Stimulated activated CD8-positive, alpha-beta memory T cell treated with anti-CD3 and anti-CD28 coated beads, Interleukin-12 subunit alpha, Interleukin-12 subunit beta, amount 100 ng/mL, for 1 hour (primary cell): ENCODE data around the gene ATP8B1.
"Not testable (repeated sequence)": the region's sequence is repeated elsewhere in the genome, so short reads cannot be mapped to it uniquely, and the experiment has no call there.

Experiments
- DNase-seq: peaks from one replicate; pipeline ENCODE4 v3.0.0-alpha.2; 2020; ENCODE audit warnings: low read depth

Gene ATP8B1

GRCh38 chr18:57803103-57803969 is at the start of gene ATP8B1:
Gene ATP8B1, minus strand, starts transcription at chr18:57803315. Its CDS starts 71,508 bp downstream, at chr18:57731807.
- DNase-seq, result no peak

GRCh38 chr18:57850063-57850462 is 46.9 kb upstream of the ATP8B1 start:
- DNase-seq, result no peak

- DNase-seq, result not testable (repeated sequence)
Observed at GRCh38 chr18:57848374-57848773, 45.3 kb upstream of the ATP8B1 start.

- DNase-seq, result not testable (repeated sequence)
Observed at GRCh38 chr18:57847431-57847830, 44.3 kb upstream of the ATP8B1 start.

- no peak for DNase-seq
Observed at GRCh38 chr18:57846258-57846657, 43.1 kb upstream of the ATP8B1 start.

GRCh38 chr18:57845605-57846074 is 42.5 kb upstream of the ATP8B1 start:
- DNase-seq, result no peak

- no peak for DNase-seq
Observed at GRCh38 chr18:57844319-57844718, 41.2 kb upstream of the ATP8B1 start.

GRCh38 chr18:57843386-57843785 is 40.3 kb upstream of the ATP8B1 start:
- no peak for DNase-seq

- no peak for DNase-seq
Observed at GRCh38 chr18:57841568-57841967, 38.5 kb upstream of the ATP8B1 start.

- no peak for DNase-seq
Observed at GRCh38 chr18:57839942-57840381, 36.8 kb upstream of the ATP8B1 start.

- no peak for DNase-seq
Observed at GRCh38 chr18:57837917-57838548, 34.9 kb upstream of the ATP8B1 start.

GRCh38 chr18:57836557-57836956 is 33.4 kb upstream of the ATP8B1 start:
- DNase-seq, result no peak

GRCh38 chr18:57835904-57836303 is 32.8 kb upstream of the ATP8B1 start:
- no peak for DNase-seq

- no peak for DNase-seq
Observed at GRCh38 chr18:57834616-57835015, 31.5 kb upstream of the ATP8B1 start.

GRCh38 chr18:57833441-57834101 is 30.5 kb upstream of the ATP8B1 start:
- DNase-seq, result no peak

- DNase-seq, result no peak
Observed at GRCh38 chr18:57832730-57833129, 29.6 kb upstream of the ATP8B1 start.

GRCh38 chr18:57831597-57832377 is 28.7 kb upstream of the ATP8B1 start:
- no peak for DNase-seq

GRCh38 chr18:57827646-57828045 is 24.5 kb upstream of the ATP8B1 start:
- DNase-seq, result no peak

GRCh38 chr18:57826252-57826651 is 23.1 kb upstream of the ATP8B1 start:
- no peak for DNase-seq

- not testable (repeated sequence) for DNase-seq
Observed at GRCh38 chr18:57820583-57820982, 17.5 kb upstream of the ATP8B1 start.

- no peak for DNase-seq
Observed at GRCh38 chr18:57819671-57820460, 16.8 kb upstream of the ATP8B1 start.
